ENCODE results near the gene NBEAL2. TPM values are rescaled to one million over a fixed set of nuclear protein-coding genes. Genes with fewer than 3 reads are reported as not detected.

Gene NBEAL2
- total RNA-seq, 1 experiment from 2014 or later, result 80.0 TPM

DNA sequence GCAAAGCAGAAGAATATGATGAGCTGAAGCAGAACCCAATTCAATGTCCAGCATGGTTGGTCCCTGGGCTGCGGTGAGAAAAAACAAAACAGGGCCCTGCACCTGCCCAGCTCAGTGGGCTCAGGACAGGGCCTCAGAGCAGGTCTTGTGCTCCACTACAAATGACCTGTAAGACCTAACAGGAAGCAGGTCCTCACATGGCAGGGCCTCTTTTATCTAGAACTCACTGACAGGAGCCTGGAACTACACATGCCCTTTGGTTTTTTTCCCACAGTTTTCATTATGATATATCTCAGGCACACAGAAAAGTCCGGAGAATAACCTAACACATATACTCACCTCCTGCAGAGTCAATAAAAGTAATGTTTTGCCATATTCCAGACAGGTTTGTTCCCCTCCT lies 41.3 kb upstream of the NBEAL2 start:
- Mint-ChIP-seq H3K9me3 (no peaks in the 10 kb centered on the region), H3K27me3 (ENCODE audit: low read depth) (no peaks in the 10 kb centered on the region), H3K4me3 (no peak overlapping the region), H3K36me3 (peaks cover 17% of the 10 kb centered on the region), H3K27ac (no peak overlapping the region), H3K4me1 (peaks cover 29% of the 10 kb centered on the region)
- CTCF ChIA-PET, result no interaction called here
- DNase-seq (ENCODE audit: low spot score) (no peak), ATAC-seq (no peak)
- POLR2A ChIA-PET, result no interaction called here
- no peak for TF ChIP-seq NFE2L1 (CRISPR knock-in tag; IDR thresholded peaks at IDR 0.05)
- TF ChIP-seq USF2 (CRISPR knock-in tag; IDR thresholded peaks at IDR 0.05), result no peak
- TF ChIP-seq ATF1 (CRISPR knock-in tag; IDR thresholded peaks at IDR 0.05), result no peak
- TF ChIP-seq TCF7 (CRISPR knock-in tag; IDR thresholded peaks at IDR 0.05; ENCODE audit: low read depth), result no peak
- TF ChIP-seq ZNF512 (CRISPR knock-in tag; IDR thresholded peaks at IDR 0.05; ENCODE audit: borderline replicate concordance), result no peak
- no peak for TF ChIP-seq GRHL2 (CRISPR knock-in tag; IDR thresholded peaks at IDR 0.05; ENCODE audit: insufficient replicate concordance, severe bottlenecking)

DNA sequence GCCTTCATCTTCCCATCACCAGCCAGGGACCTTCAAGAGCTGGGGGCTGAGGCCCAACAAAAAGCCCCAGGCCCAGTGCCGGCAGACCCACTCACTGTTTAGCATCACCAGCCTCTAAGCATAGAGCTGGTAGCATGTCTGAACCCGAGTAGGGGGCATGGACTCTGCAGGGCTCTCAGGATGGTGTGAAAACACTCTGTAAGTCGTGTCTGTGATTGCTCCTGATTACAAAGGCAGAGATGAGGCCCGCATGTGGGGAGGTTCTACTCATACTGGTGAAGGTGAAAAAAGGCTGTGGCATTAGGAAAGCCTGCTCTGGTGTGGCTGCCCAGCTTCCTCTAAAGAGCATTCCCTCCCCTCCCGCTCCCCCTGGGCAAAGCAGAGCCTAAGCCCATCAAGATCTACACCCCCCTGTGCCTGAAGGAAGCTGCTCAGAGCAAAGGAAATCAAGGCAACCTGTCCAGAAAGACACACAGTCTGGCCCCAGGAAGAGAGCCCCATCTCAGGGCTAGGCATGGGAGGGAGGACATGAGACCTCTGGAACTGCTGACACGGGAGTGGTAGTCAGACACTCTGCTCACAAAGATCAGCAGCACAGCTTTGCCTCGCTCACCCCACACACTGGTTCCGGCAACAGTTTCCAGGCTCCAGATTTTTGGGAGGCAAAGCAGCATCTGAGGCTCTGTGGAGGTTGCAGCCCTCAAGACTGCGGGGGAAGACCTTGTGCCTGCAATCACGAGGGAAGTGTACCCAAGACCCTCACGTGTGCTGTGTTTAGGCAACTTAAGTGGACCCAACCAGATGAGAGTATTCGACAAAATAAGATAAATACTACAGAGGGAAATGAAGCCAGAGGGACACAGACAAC lies 39.7 kb upstream of the NBEAL2 start:
- ATAC-seq, result no peak
- H3K4me1 Mint-ChIP-seq, result peaks cover 46% of the 10 kb centered on the region
- H3K9me3 Mint-ChIP-seq, result no peaks in the 10 kb centered on the region
- POLR2A ChIA-PET, result no interaction called here
- CTCF ChIA-PET, result interaction anchor here (0.8 kb wide), 1 partner anchor 59 kb away, joined by 3 read pairs; no protein-coding TSS in a partner anchor
- H3K27ac Mint-ChIP-seq, result peak overlapping the region; percentile 19
- DNase-seq (ENCODE audit: low spot score), result no peak
- H3K27me3 Mint-ChIP-seq (ENCODE audit: low read depth), result no peaks in the 10 kb centered on the region
- H3K4me3 Mint-ChIP-seq, result no peak overlapping the region
- H3K36me3 Mint-ChIP-seq, result peaks cover 17% of the 10 kb centered on the region
- TF ChIP-seq ARID4B (CRISPR knock-in tag; IDR thresholded peaks at IDR 0.05; ENCODE audit: borderline replicate concordance) (no peak), SP1 (CRISPR knock-in tag; conservative IDR thresholded peaks at IDR 0.05) (no peak), TP53 (CRISPR knock-in tag; IDR thresholded peaks at IDR 0.05) (no peak), STAT6 (CRISPR knock-in tag; conservative IDR thresholded peaks at IDR 0.05; ENCODE audit: low read depth) (no peak), ZNF532 (CRISPR knock-in tag; IDR thresholded peaks at IDR 0.05; ENCODE audit: borderline replicate concordance) (no peak), GABPB1 (CRISPR knock-in tag; IDR thresholded peaks at IDR 0.05) (no peak), SOX15 (CRISPR knock-in tag; IDR thresholded peaks at IDR 0.05) (no peak)
- TF ChIP-seq, protein P1, sequence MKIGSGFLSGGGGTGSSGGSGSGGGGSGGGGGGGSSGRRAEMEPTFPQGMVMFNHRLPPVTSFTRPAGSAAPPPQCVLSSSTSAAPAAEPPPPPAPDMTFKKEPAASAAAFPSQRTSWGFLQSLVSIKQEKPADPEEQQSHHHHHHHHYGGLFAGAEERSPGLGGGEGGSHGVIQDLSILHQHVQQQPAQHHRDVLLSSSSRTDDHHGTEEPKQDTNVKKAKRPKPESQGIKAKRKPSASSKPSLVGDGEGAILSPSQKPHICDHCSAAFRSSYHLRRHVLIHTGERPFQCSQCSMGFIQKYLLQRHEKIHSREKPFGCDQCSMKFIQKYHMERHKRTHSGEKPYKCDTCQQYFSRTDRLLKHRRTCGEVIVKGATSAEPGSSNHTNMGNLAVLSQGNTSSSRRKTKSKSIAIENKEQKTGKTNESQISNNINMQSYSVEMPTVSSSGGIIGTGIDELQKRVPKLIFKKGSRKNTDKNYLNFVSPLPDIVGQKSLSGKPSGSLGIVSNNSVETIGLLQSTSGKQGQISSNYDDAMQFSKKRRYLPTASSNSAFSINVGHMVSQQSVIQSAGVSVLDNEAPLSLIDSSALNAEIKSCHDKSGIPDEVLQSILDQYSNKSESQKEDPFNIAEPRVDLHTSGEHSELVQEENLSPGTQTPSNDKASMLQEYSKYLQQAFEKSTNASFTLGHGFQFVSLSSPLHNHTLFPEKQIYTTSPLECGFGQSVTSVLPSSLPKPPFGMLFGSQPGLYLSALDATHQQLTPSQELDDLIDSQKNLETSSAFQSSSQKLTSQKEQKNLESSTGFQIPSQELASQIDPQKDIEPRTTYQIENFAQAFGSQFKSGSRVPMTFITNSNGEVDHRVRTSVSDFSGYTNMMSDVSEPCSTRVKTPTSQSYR (CRISPR knock-in tag; IDR thresholded peaks at IDR 0.05), result no peak
- TF ChIP-seq, protein P2, sequence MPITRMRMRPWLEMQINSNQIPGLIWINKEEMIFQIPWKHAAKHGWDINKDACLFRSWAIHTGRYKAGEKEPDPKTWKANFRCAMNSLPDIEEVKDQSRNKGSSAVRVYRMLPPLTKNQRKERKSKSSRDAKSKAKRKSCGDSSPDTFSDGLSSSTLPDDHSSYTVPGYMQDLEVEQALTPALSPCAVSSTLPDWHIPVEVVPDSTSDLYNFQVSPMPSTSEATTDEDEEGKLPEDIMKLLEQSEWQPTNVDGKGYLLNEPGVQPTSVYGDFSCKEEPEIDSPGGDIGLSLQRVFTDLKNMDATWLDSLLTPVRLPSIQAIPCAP (CRISPR knock-in tag; IDR thresholded peaks at IDR 0.05), result no peak

Measured in WTC11 (cell line).